AG10803 (cell line): ENCODE results near the gene DALRD3.

Experiments
- DNase-seq: peaks from one replicate; pipeline ENCODE4 v3.0.0; 2010; ENCODE audit warnings: low read depth
- H3K4me3 ChIP-seq: 2 replicates; pipeline ENCODE4 v1.5.1; 2011; ENCODE audit warnings: mild to moderate bottlenecking, low read length, control low read depth
- TF ChIP-seq, protein P1 (sequence below): conservative IDR thresholded peaks from 2 replicates; pipeline ENCODE4 v1.5.1; 2011; ENCODE audit warnings: mild to moderate bottlenecking, low read length, control low read depth, inconsistent platforms

Gene DALRD3

DNA sequence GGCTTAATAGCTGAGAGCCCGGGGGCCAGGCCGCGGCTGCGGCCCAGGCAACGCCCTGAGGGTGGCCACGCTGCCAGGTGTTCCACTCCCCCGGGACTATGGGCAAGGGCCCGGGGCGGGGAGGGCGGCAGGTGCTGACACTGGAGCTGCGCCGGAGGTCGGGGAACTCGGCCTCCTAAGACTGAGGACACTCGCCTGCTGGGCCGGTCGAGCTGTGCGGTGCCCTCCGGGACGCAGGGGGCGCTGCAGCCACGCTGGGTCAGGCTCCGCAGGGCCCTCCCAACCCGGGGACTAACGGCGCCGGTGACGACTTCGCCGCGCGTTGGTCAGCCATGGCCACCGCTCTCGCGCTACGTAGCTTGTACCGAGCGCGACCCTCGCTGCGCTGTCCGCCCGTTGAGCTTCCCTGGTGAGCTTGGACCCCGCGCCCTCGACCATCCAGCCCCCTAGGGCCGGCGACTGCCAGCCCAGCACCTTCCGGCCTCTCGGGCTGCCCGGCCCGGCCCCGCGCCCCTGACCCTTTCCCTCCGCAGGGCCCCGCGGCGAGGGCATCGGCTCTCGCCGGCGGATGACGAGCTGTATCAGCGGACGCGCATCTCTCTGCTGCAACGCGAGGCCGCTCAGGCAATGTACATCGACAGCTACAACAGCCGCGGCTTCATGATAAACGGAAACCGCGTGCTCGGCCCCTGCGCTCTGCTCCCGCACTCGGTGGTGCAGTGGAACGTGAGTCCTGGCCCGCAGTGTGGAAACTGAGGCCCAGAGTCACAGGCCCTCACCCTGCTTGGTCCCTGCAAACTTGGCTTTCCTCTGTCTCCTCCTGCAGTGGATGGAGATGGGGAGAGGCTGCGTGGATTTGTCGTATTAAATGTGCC lies 3.7 kb upstream of the DALRD3 start, which contains the start of gene NDUFAF3:
Gene NDUFAF3, plus strand, starts transcription at position 309 of the 875 bp plus-strand sequence. Its CDS starts 24 bp downstream, at position 333.
- TF ChIP-seq, protein P1, sequence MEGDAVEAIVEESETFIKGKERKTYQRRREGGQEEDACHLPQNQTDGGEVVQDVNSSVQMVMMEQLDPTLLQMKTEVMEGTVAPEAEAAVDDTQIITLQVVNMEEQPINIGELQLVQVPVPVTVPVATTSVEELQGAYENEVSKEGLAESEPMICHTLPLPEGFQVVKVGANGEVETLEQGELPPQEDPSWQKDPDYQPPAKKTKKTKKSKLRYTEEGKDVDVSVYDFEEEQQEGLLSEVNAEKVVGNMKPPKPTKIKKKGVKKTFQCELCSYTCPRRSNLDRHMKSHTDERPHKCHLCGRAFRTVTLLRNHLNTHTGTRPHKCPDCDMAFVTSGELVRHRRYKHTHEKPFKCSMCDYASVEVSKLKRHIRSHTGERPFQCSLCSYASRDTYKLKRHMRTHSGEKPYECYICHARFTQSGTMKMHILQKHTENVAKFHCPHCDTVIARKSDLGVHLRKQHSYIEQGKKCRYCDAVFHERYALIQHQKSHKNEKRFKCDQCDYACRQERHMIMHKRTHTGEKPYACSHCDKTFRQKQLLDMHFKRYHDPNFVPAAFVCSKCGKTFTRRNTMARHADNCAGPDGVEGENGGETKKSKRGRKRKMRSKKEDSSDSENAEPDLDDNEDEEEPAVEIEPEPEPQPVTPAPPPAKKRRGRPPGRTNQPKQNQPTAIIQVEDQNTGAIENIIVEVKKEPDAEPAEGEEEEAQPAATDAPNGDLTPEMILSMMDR = peak; percentile 80
- H3K4me3 ChIP-seq = peak within 1 kb of the TSS; percentile 95
- DNase-seq = peak; percentile 93

DNA sequence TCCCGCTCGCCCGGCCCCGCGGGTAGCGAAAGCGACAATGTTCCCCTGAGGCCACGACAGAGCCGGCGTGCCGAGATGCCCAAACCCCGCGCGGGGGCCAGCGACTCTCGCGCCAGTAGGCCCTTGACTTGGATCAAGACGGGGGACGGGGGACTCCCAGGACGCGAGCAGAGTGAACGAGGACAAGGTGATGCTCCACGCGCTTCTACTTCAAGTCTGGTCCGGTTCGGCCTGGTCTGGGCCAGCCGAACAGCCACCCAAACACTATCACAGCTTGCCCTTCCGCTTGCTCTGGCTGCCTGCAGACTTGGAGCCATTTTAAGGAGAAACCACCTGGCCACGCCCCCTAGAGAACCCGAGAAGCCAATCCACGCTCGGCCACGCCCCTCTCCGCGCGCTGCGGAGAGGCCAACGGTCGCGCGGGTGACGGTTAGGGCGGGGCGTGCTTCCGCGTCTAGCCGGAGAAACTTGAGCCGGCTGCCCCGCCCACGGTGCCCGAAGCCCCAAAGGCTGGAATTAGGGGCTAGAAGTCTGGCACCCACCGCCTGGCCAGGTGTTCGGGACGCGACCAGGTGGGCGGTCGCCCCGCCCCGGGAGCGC lies 2.9 kb upstream of the DALRD3 start:
- DNase-seq = peak; percentile 96
- H3K4me3 ChIP-seq = peak overlapping the region; percentile 95
- TF ChIP-seq, protein P1 = no peak

DNA sequence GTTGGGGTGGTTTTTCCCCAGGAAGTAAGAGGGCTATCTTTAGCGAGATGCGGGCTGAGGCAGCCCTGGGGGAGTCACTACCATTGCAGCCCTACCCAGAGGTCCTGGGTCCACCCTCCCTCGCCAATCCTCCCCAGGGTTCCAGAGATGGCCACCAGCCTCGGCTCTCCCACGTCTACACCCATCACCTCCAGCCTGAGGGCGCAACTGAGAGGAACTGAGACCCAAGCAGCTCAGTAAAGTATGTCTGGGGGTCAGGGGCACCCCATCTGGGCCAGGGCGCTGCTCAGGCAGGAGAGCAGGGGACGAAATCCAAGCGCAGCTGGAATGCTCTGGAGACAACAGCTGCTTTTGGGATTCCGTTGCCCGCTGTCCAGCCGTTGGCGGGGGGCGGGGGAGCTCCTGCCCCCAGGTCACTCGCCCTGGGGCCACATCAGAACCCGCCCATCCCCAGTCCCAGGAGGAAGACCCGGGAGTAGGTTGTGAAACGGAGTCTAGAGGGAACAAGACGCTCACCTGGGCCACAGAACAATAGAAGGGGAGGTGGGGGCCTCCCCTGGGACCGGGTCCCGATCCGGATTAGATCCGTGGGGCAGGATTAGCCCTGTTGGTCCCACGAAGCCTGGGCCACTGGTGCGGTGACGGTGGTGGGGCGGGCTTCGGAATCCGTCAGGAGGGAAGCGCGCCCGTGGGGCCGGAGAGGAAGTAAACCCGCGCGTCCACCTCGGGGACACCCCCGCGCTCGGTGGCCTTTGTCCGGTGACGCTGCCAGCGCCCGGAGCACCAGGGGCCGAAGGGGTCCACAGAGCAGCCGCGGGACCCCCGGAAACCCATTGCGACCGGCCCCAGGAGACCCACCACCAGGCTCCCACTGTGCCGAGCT lies 2.2 kb upstream of the DALRD3 start:
- TF ChIP-seq, protein P1 = no peak
- DNase-seq = no peak
- H3K4me3 ChIP-seq = peak overlapping the region; percentile 95

DNA sequence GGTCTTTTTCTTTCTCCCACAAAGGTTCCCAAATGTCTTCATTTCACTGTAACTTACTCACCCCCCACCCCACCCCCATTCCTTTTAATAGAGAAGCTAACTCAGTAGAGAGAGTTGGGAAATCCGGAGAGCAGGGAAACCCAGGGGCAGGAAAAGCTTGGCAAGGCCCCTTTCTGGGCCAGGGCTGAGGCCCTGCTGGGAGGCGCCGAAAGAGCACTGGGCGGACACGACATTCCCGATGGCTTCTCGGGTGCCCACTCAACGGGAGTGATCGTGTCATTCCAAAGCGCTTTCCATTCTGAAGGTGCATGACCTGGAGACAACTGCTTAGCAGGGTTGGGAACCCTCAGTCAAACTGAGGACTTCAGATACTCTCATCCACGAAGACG lies 1.6 kb upstream of the DALRD3 start:
- DNase-seq = no peak
- peak overlapping the region; percentile 95 for H3K4me3 ChIP-seq
- TF ChIP-seq, protein P1 = no peak

DNA sequence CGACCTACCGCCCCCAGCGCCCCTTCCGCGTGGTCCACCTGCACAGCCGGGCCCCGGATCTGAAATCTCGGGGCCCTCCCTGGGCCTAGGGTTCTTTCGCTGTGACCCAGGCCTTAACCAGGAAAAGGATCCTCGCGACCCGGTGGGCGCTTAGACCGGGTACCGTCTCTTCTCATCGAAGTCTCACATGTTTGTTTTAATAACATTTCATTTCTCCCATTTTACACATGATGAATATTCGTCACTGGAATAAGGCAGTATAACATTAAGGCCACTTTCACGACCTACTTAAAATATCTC lies 277 bp upstream of the DALRD3 start:
- DNase-seq = no peak
- H3K4me3 ChIP-seq = peak overlapping the region; percentile 77
- TF ChIP-seq, protein P1 = no peak

DNA sequence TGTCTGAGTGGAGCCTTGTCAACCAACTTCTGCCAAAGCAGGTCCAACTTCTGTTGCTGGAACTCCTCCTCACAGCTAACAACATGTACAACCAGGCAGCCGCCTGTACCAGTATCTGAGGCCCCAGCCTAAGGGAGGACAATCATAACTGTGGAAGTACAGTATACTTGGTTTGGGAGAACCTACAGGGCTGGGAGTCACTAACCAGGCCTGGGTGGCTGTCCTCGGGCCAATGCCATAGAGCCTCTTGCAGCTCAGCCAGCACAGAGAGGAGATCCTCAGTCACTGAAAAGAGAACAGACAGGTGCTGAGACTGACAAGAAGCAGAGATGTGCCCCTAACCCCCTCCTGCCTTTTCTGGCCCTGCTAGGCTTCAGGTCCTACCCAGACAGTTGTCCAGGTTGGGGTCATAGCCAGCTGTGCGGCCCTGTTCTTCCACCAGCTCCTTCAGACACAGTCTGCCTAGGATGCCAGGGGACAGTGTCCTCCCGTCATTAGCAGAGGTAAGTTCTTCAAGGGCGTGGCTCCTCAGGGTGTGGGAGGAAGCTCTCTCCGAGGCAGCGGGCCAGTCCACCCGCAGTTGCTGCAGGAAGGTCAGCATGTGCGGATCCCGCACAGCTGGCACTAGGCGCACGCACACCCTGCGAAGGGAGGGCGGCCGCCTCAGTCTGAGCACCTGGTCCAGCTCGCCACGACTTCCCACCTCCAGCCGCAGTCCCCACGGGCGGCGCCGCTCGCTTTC lies 980 bp downstream of the DALRD3 start:
- no peak for DNase-seq
- TF ChIP-seq, protein P1 = no peak
- H3K4me3 ChIP-seq = peak overlapping the region; percentile 77
